Left ventricle myocardium inferior (tissue), 1 donor: Measurements from ENCODE around the gene LCP1. TPM values are rescaled to one million over a fixed set of nuclear protein-coding genes. Genes with fewer than 3 reads are reported as not detected.
"Not testable (repeated sequence)": the region's sequence is repeated elsewhere in the genome, so short reads cannot be mapped to it uniquely, and the experiment has no call there.

Source experiments
- DNase-seq: peaks from one replicate; pipeline ENCODE4 v3.0.0-alpha.2; 2020
- H3K27ac ChIP-seq: fragments of 200-600 bp; replicated peaks from 2 replicates; pipeline ENCODE4 v1.8.0; 2021
- H3K27me3 ChIP-seq: fragments of 200-600 bp; 2 replicates; pipeline ENCODE4 v1.8.0; 2021; ENCODE audit warnings: low read depth
- H3K36me3 ChIP-seq: fragments of 200-600 bp; 2 replicates; pipeline ENCODE4 v1.8.0; 2021
- H3K4me1 ChIP-seq: fragments of 200-600 bp; 2 replicates; pipeline ENCODE4 v1.8.0; 2021
- H3K4me3 ChIP-seq: fragments of 200-600 bp; 2 replicates; pipeline ENCODE4 v1.8.0; 2021; ENCODE audit warnings: mild to moderate bottlenecking, moderate library complexity
- H3K9me3 ChIP-seq: fragments of 200-600 bp; replicated peaks from 2 replicates; pipeline ENCODE4 v1.8.0; 2021
- CTCF ChIP-seq: fragments of 200-600 bp; IDR thresholded peaks from 2 replicates; pipeline ENCODE4 v1.8.0; 2021; ENCODE audit warnings: antibody characterized with exemption, mild to moderate bottlenecking, borderline replicate concordance
- intact Hi-C: fragments of 100-400 bp; cut with micrococcal nuclease; formaldehyde crosslinking; loops from one replicate; pipeline ENCODE4 v1.11.0; 2022
- long read RNA-seq: library from polyadenylated mRNA; unstranded; transcript quantifications from one replicate; pipeline ENCODE4 v2.0.0, GENCODE V29; 2021
- total RNA-seq: library from RNA; stranded (reverse); fragmentation: NEBNext Ultra II Directional; extraction: Animal tissue kit (Norgen Biotek cat#: 25700); gene quantifications from one replicate; pipeline ENCODE4 v1.2.1, GENCODE V29; 2021
- donor health status: DM: no; HTN: yes; CAD: no; lungs with severe emphysema.

LCP1 gene
- total RNA-seq: 14.1 TPM
- long read RNA-seq, transcript LCP1-201 (16 exons, 3,787 nt): major isoform, 9 of 12 reads
- long read RNA-seq, partial matches to known transcripts: 3 of 12 reads
- long read RNA-seq, other reads (novel, unspliced or antisense): 0 of 12 reads

- peak within 1 kb of the TSS; percentile 43 for H3K4me3 ChIP-seq
- no peak for DNase-seq
Measured at GRCh38 chr13:46181840-46182490, at the start of gene LCP1. Gene LCP1, minus strand, starts transcription at chr13:46182177. Its CDS starts 22,515 bp downstream, at chr13:46159662.

GRCh38 chr13:46229251-46229650, 47.3 kb upstream of the LCP1 start:
- Histone ChIP-seq H3K4me3 (no peak overlapping the region), H3K27ac (no peak overlapping the region), H3K27me3 (no peaks in the 10 kb centered on the region), H3K9me3 (peaks cover 43% of the 10 kb centered on the region), H3K4me1 (no peaks in the 10 kb centered on the region), H3K36me3 (no peaks in the 10 kb centered on the region)
- DNase-seq: no peak
- intact Hi-C loops: no loop called here
- TF ChIP-seq CTCF: no peak

More at GRCh38 chr13:46181840-46182490, at the start of gene LCP1:
- TF ChIP-seq CTCF: no peak
- intact Hi-C loops: no loop called here
- H3K4me1 ChIP-seq: no peaks in the 10 kb centered on the region
- no peaks in the 10 kb centered on the region for H3K36me3 ChIP-seq
- peaks cover 27% of the 10 kb centered on the region for H3K27me3 ChIP-seq
- no peaks in the 10 kb centered on the region for H3K9me3 ChIP-seq
- H3K27ac ChIP-seq: peak within 1 kb of the TSS; percentile 27

GRCh38 chr13:46220234-46220633, 38.3 kb upstream of the LCP1 start:
- DNase-seq: peak; percentile 32
- Histone ChIP-seq H3K27me3 (peaks cover 11% of the 10 kb centered on the region), H3K9me3 (peaks cover 30% of the 10 kb centered on the region)
- H3K4me1 ChIP-seq, H3K4me3 ChIP-seq, H3K36me3 ChIP-seq, H3K27ac ChIP-seq, intact Hi-C loops: not testable (repeated sequence)

- H3K27me3 ChIP-seq: peaks cover 29% of the 10 kb centered on the region
- H3K27ac ChIP-seq, H3K9me3 ChIP-seq, H3K36me3 ChIP-seq, DNase-seq, intact Hi-C loops, H3K4me3 ChIP-seq: not testable (repeated sequence)
- peaks cover 14% of the 10 kb centered on the region for H3K4me1 ChIP-seq
Measured at GRCh38 chr13:46214741-46215140, 32.8 kb upstream of the LCP1 start.

- H3K4me1 ChIP-seq: peaks cover 14% of the 10 kb centered on the region
- DNase-seq: no peak
- no peaks in the 10 kb centered on the region for H3K36me3 ChIP-seq
- H3K9me3 ChIP-seq: peaks cover 6% of the 10 kb centered on the region
- no peak overlapping the region for H3K4me3 ChIP-seq
- no peak for TF ChIP-seq CTCF
- H3K27me3 ChIP-seq: peaks cover 43% of the 10 kb centered on the region
- H3K27ac ChIP-seq: no peak overlapping the region
- intact Hi-C loops: no loop called here
Measured at GRCh38 chr13:46213242-46213641, 31.3 kb upstream of the LCP1 start.

GRCh38 chr13:46211483-46212351, 29.7 kb upstream of the LCP1 start, which contains the start of gene LRRC63:
Gene LRRC63, plus strand, starts transcription at chr13:46211928. Its CDS starts 1,107 bp downstream, at chr13:46213035.
- no peak for TF ChIP-seq CTCF
- Histone ChIP-seq H3K9me3 (peaks cover 6% of the 10 kb centered on the region), H3K27ac (no peak within 1 kb of the TSS), H3K36me3 (no peaks in the 10 kb centered on the region), H3K4me3 (peak within 1 kb of the TSS; percentile 65), H3K4me1 (peaks cover 14% of the 10 kb centered on the region), H3K27me3 (peaks cover 54% of the 10 kb centered on the region)
- peak; percentile 81 for DNase-seq
- intact Hi-C loops: no loop called here
